Liver (tissue), 9 donors: ENCODE results near the gene RAB17. TPM values are rescaled to one million over a fixed set of nuclear protein-coding genes. Genes with fewer than 3 reads are reported as not detected.
A peak's percentile ranks its signal among the peaks of the same experiment; 100 is the strongest.

ENCODE experiments used
- DNase-seq: peaks from one replicate; pipeline ENCODE4 v3.0.0-alpha.2; 2017; ENCODE audit warnings: low spot score
- H3K27ac ChIP-seq, 2 donors: one replicate each; pipeline ENCODE4 v1.7.0; 2013; ENCODE audit warnings: inconsistent platforms in 2 of 2, low read length in 2 of 2, control low read depth in 1 of 2, low read depth in 1 of 2, mild to moderate bottlenecking in 1 of 2
- H3K27me3 ChIP-seq, 4 donors: one replicate each; pipeline versions ENCODE4 v1.6.1 to v1.7.0; 2013; ENCODE audit warnings: low read length in 3 of 4, inconsistent platforms in 1 of 4, mild to moderate bottlenecking in 1 of 4, moderate library complexity in 1 of 4; ENCODE audit not compliant: control insufficient read depth in 4 of 4, insufficient read depth in 4 of 4
- H3K36me3 ChIP-seq, 4 donors: one replicate each; pipeline versions ENCODE4 v1.6.1 to v1.7.0; 2013; ENCODE audit warnings: low read length in 3 of 4, mild to moderate bottlenecking in 3 of 4, low read depth in 1 of 4, moderate library complexity in 1 of 4; ENCODE audit not compliant: control insufficient read depth in 4 of 4, insufficient read depth in 3 of 4
- H3K4me1 ChIP-seq, 4 donors: one replicate each; pipeline versions ENCODE4 v1.6.1 to v1.7.0; 2013; ENCODE audit warnings: low read length in 3 of 4, mild to moderate bottlenecking in 3 of 4, moderate library complexity in 1 of 4; ENCODE audit not compliant: control insufficient read depth in 4 of 4, insufficient read depth in 4 of 4
- H3K4me3 ChIP-seq, 3 donors: one replicate each; pipeline versions ENCODE4 v1.6.1 to v1.7.0; 2013; ENCODE audit warnings: low read length in 3 of 3, control low read depth in 1 of 3, low read depth in 1 of 3, mild to moderate bottlenecking in 1 of 3
- H3K9ac ChIP-seq, 2 donors: one replicate each; pipeline ENCODE4 v1.7.0; 2013; ENCODE audit warnings: low read length in 2 of 2, mild to moderate bottlenecking in 2 of 2, moderate library complexity in 2 of 2, control low read depth in 1 of 2, low read depth in 1 of 2
- H3K9me3 ChIP-seq, 4 donors: one replicate each; pipeline versions ENCODE4 v1.6.1 to v1.7.0; 2013; ENCODE audit warnings: low read length in 3 of 4; ENCODE audit not compliant: control insufficient read depth in 4 of 4
- EGR1 ChIP-seq, 2 donors: IDR thresholded peaks; 2 replicates each; pipeline ENCODE4 v1.6.1; 2016 to 2018; ENCODE audit warnings: antibody characterized with exemption in 2 of 2, low read depth in 2 of 2
- FOXA1 ChIP-seq: IDR thresholded peaks from 2 replicates; pipeline ENCODE4 v1.6.1; 2016; ENCODE audit warnings: antibody characterized with exemption
- FOXA2 ChIP-seq: IDR thresholded peaks from 2 replicates; pipeline ENCODE4 v1.6.1; 2016; ENCODE audit warnings: antibody characterized with exemption
- GABPA ChIP-seq, 2 donors: IDR thresholded peaks in 1 of 2; conservative IDR thresholded peaks in 1 of 2; 2 replicates each; pipeline ENCODE4 v1.6.1; 2016; ENCODE audit warnings: antibody characterized with exemption in 2 of 2, mild to moderate bottlenecking in 1 of 2, moderate library complexity in 1 of 2
- HNF4A ChIP-seq, 2 donors: conservative IDR thresholded peaks; 2 replicates each; pipeline ENCODE4 v1.6.1; 2016; ENCODE audit warnings: antibody characterized with exemption in 2 of 2, mild to moderate bottlenecking in 2 of 2
- JUND ChIP-seq, 2 donors: IDR thresholded peaks; 2 replicates each; pipeline ENCODE4 v1.6.1; 2016; ENCODE audit warnings: antibody characterized with exemption in 2 of 2
- RAD21 ChIP-seq, 2 donors: IDR thresholded peaks; 2 replicates each; pipeline ENCODE4 v1.6.1; 2016; ENCODE audit warnings: antibody characterized with exemption in 2 of 2, mild to moderate bottlenecking in 2 of 2
- REST ChIP-seq: IDR thresholded peaks from 2 replicates; pipeline ENCODE4 v1.6.1; 2016; ENCODE audit warnings: antibody characterized with exemption, mild to moderate bottlenecking
- SP1 ChIP-seq: IDR thresholded peaks from 2 replicates; pipeline ENCODE4 v1.6.1; 2018; ENCODE audit warnings: antibody characterized with exemption, mild to moderate bottlenecking
- TAF1 ChIP-seq: conservative IDR thresholded peaks from 2 replicates; pipeline ENCODE4 v1.6.1; 2016; ENCODE audit warnings: antibody characterized with exemption, mild to moderate bottlenecking
- ZBTB33 ChIP-seq: IDR thresholded peaks from 2 replicates; pipeline ENCODE4 v1.6.1; 2016; ENCODE audit warnings: antibody characterized with exemption
- WGBS: extraction: QIAGEN DNeasy Blood & Tissue Kit; methylation state at CpG from one replicate; pipeline ENCODE4 v1.1.7; 2013; 5-methylcytosine and 5-hydroxymethylcytosine counted together
- polyA plus RNA-seq, 2 donors: library from polyadenylated mRNA; stranded (reverse) in 1 of 2; unstranded in 1 of 2; fragments of 200-250 nt in 1 of 2; fragments of >200 nt in 1 of 2; fragmentation: Nextera tagmentation in 1 of 2; extraction: Ambion mirVana in 1 of 2; gene quantifications; one replicate each; pipeline versions ENCODE4 v1.2.1 to v1.2.3, GENCODE V29; 2013 to 2015
- total RNA-seq, 2 donors: library from RNA; depleted of rRNA; stranded (reverse); fragments of >200 nt; gene quantifications; one replicate each; pipeline ENCODE4 v1.2.3, GENCODE V29; 2014
- TF ChIP-seq, protein P1 (sequence below): IDR thresholded peaks from 2 replicates; pipeline ENCODE4 v1.6.1; 2016; ENCODE audit warnings: antibody characterized with exemption
- TF ChIP-seq, protein P2 (sequence below): IDR thresholded peaks from 2 replicates; pipeline ENCODE4 v1.6.1; 2016; ENCODE audit warnings: antibody characterized with exemption
- donor health status: healthy.
- donor health status: healthy.
- donor health status: healthy.
- donor health status: healthy.
- donor health status: healthy.

Gene RAB17
- total and polyA plus RNA-seq, 4 donors: 17.8 to 96.5 (median 74.9) TPM

- Histone ChIP-seq H3K27ac (peak overlapping the region; percentile 76 to 77), H3K4me1 (peaks cover 4 to 43% (median 29%) of the 10 kb centered on the region in 4 donors), H3K4me3 (no peak overlapping the region), H3K27me3 (no peaks in the 10 kb centered on the region), H3K9ac (no peak overlapping the region), H3K9me3 (no peaks in the 10 kb centered on the region), H3K36me3 (peaks cover 0 to 4% (median 2%) of the 10 kb centered on the region in 4 donors)
- TF ChIP-seq FOXA1 (no peak), EGR1 (IDR thresholded peaks at IDR 0.05; ENCODE audit: low read depth in 2 of 2) (no peak), JUND (IDR thresholded peaks at IDR 0.05) (no peak), FOXA2 (no peak), ZBTB33 (no peak), REST (no peak), TAF1 (no peak), RAD21 (IDR thresholded peaks at IDR 0.05) (no peak), HNF4A (conservative IDR thresholded peaks at IDR 0.05) (no peak), GABPA (IDR thresholded peaks at IDR 0.05 in 1 of 2, conservative IDR thresholded peaks at IDR 0.05 in 1 of 2) (no peak), SP1 (no peak)
- TF ChIP-seq, protein P1, sequence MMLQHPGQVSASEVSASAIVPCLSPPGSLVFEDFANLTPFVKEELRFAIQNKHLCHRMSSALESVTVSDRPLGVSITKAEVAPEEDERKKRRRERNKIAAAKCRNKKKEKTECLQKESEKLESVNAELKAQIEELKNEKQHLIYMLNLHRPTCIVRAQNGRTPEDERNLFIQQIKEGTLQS: no peak
- TF ChIP-seq, protein P2, sequence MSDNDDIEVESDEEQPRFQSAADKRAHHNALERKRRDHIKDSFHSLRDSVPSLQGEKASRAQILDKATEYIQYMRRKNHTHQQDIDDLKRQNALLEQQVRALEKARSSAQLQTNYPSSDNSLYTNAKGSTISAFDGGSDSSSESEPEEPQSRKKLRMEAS: no peak
- no peak for DNase-seq
- 91% methylated on average over 8 of the region's 8 CpGs for WGBS
Observed at GRCh38 chr2:237546040-237546875, 44.3 kb downstream of the RAB17 start.

DNA sequence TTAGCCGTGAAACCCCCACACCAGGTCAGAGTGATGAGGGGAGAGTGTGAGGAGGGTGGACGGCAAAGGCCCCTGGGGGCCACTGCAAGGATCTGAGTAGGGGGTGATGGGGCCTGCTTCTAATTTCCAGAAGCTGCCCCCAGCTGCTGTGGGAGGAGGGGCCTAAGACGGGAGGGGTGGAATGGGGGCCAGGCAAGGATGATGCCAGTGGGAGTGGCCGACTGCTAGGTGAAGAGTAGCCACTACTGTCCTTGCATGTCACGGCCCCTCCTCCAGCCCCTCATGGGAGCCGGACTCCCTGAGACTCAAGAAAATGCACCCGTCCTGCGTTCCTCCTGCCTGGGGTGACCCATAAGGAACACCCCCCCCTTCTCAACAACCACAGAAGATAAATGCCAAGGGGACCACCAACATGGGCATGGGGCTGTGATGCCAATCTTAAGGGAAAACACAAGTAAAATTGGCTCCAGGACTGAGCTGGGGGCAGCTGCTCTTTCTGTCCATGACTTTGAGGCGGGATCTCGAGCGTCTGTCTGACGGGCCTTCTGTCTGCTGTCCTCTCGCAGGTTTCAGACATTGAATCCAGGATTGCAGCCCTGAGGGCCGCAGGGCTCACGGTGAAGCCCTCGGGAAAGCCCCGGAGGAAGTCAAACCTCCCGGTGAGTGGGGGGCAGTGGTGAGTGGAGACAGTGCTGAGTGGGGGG lies 48.4 kb downstream of the RAB17 start:
- peak overlapping the region in 1 of 2 donors; percentile 69 for H3K27ac ChIP-seq
- H3K9ac ChIP-seq: no peak overlapping the region
- no peak for DNase-seq
- no peaks in the 10 kb centered on the region for H3K27me3 ChIP-seq
- no peak overlapping the region for H3K4me3 ChIP-seq
- peaks cover 0 to 4% (median 2%) of the 10 kb centered on the region in 4 donors for H3K36me3 ChIP-seq
- 96% methylated on average over 18 of the region's 18 CpGs for WGBS
- no peak for TF ChIP-seq RAD21 (IDR thresholded peaks at IDR 0.05)
- H3K4me1 ChIP-seq: peaks cover 11 to 31% (median 25%) of the 10 kb centered on the region in 4 donors
- no peaks in the 10 kb centered on the region for H3K9me3 ChIP-seq
